AG04450 (cell line): ENCODE data around the gene SMO. TPM values are rescaled to one million over a fixed set of nuclear protein-coding genes. Genes with fewer than 3 reads are reported as not detected.
"Not testable (repeated sequence)": the region's sequence is repeated elsewhere in the genome, so short reads cannot be mapped to it uniquely, and the experiment has no call there.

Experiments
- CTCF ChIA-PET: fragments of 300-600, 350-600 bp; formaldehyde crosslinking; extraction: SDS; loops from one replicate; lab custom pipeline; 2022; ENCODE audit warnings: antibody characterized with exemption, inconsistent platforms; lab: Charles Lee
- POLR2A ChIA-PET: fragments of 350-600 bp; formaldehyde crosslinking; extraction: SDS; loops from one replicate; lab custom pipeline; 2021; ENCODE audit warnings: antibody characterized with exemption, inconsistent platforms; lab: Yijun Ruan, JAX
- DNase-seq: peaks from one replicate; pipeline ENCODE4 v3.0.0-alpha.2; 2011; ENCODE audit warnings: low read depth, low spot score
- H3K27ac ChIP-seq: one replicate; pipeline ENCODE4 v1.5.1; 2012; ENCODE audit warnings: low read depth, low read length, control low read depth
- H3K27me3 ChIP-seq: one replicate; pipeline ENCODE4 v1.6.0; 2012; ENCODE audit warnings: low read length; ENCODE audit not compliant: control insufficient read depth, insufficient read depth
- H3K4me3 ChIP-seq: 2 replicates; pipeline ENCODE4 v1.5.1; 2011; ENCODE audit warnings: mild to moderate bottlenecking, low read depth, low read length, control low read depth
- H3K9me3 ChIP-seq: 2 replicates; pipeline ENCODE4 v1.5.1; 2012; ENCODE audit warnings: low read length; ENCODE audit not compliant: control insufficient read depth, insufficient read depth
- polyA plus RNA-seq: library from polyadenylated mRNA; depleted of rRNA; stranded (reverse); fragments of >200 nt; gene quantifications from 2 replicates; pipeline ENCODE4 v1.2.3, GENCODE V29; 2011
- TF ChIP-seq, protein P1 (sequence below): IDR thresholded peaks from 2 replicates; pipeline ENCODE4 v1.5.1; 2011; ENCODE audit warnings: low read depth, low read length, control low read depth, inconsistent platforms

The SMO gene
- polyA plus RNA-seq, 1 experiment, result 20.8 TPM

- no peaks in the 10 kb centered on the region for H3K9me3 ChIP-seq
- no peak overlapping the region; the same call in 1 of the 2 replicates for H3K4me3 ChIP-seq
- CTCF ChIA-PET, result interaction anchor here (0.8 to 7.9 kb wide), 2 partner anchors 43 to 303 kb away, joined by 3 to 188 read pairs; no protein-coding TSS in a partner anchor
- H3K27ac ChIP-seq, result no peak overlapping the region
- POLR2A ChIA-PET, result interaction anchor here (1.3 kb wide), 1 partner anchor 20 kb away, joined by 3 read pairs; the partner anchor contains the start of gene SMO
- TF ChIP-seq, protein P1, sequence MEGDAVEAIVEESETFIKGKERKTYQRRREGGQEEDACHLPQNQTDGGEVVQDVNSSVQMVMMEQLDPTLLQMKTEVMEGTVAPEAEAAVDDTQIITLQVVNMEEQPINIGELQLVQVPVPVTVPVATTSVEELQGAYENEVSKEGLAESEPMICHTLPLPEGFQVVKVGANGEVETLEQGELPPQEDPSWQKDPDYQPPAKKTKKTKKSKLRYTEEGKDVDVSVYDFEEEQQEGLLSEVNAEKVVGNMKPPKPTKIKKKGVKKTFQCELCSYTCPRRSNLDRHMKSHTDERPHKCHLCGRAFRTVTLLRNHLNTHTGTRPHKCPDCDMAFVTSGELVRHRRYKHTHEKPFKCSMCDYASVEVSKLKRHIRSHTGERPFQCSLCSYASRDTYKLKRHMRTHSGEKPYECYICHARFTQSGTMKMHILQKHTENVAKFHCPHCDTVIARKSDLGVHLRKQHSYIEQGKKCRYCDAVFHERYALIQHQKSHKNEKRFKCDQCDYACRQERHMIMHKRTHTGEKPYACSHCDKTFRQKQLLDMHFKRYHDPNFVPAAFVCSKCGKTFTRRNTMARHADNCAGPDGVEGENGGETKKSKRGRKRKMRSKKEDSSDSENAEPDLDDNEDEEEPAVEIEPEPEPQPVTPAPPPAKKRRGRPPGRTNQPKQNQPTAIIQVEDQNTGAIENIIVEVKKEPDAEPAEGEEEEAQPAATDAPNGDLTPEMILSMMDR, result no peak
- peaks cover 3% of the 10 kb centered on the region for H3K27me3 ChIP-seq
- DNase-seq, result no peak
Observed at GRCh38 chr7:129168231-129169021, 20.0 kb upstream of the SMO start.

DNA sequence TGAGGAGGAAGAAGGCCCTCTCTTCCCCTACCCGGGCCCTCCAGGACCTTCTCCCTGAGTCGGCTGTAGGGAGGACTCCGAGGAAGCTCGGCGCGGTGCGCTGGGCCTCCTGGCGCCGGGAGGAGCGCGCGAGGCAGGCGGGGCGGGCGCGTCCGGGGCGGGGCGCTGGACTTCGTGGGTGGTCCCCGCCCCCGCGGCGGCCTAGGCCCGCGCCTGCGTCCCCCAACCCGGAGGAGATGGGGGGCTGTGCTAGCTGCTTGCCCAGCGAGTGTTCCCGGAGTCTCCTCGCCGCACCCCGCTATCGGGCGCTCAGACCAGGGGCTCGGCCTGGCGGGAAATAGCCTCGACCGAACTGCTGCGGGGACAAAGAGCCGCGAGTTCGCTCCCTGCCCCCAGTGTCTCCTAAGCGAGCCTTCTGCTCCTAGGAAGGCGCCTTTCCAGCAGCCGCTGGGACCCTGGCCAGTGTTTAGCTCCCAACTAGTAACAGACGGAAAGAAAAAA, 19.2 kb upstream of the SMO start:
- DNase-seq, result no peak
- Histone ChIP-seq H3K4me3 (peak overlapping the region; percentile 57), H3K9me3 (no peaks in the 10 kb centered on the region), H3K27ac (no peak overlapping the region), H3K27me3 (peaks cover 5% of the 10 kb centered on the region)
- TF ChIP-seq, protein P1, result no peak
- ChIA-PET CTCF (interaction anchor here (7.9 kb wide), 1 partner anchor 42 kb away, joined by 188 read pairs; no protein-coding TSS in a partner anchor), POLR2A (interaction anchor here (1.3 kb wide), 1 partner anchor 19 kb away, joined by 3 read pairs; the partner anchor contains the start of gene SMO)

GRCh38 chr7:129169686-129170440, 18.6 kb upstream of the SMO start:
- TF ChIP-seq, protein P1, result no peak
- DNase-seq, result no peak
- Histone ChIP-seq H3K27me3 (peaks cover 7% of the 10 kb centered on the region), H3K4me3 (peak overlapping the region; percentile 57), H3K9me3 (no peaks in the 10 kb centered on the region), H3K27ac (no peak overlapping the region)
- CTCF ChIA-PET, result interaction anchor here (7.9 kb wide), 1 partner anchor 41 kb away, joined by 188 read pairs; no protein-coding TSS in a partner anchor
- POLR2A ChIA-PET, result interaction anchor here (1.3 kb wide), 1 partner anchor 19 kb away, joined by 3 read pairs; the partner anchor contains the start of gene SMO

DNA sequence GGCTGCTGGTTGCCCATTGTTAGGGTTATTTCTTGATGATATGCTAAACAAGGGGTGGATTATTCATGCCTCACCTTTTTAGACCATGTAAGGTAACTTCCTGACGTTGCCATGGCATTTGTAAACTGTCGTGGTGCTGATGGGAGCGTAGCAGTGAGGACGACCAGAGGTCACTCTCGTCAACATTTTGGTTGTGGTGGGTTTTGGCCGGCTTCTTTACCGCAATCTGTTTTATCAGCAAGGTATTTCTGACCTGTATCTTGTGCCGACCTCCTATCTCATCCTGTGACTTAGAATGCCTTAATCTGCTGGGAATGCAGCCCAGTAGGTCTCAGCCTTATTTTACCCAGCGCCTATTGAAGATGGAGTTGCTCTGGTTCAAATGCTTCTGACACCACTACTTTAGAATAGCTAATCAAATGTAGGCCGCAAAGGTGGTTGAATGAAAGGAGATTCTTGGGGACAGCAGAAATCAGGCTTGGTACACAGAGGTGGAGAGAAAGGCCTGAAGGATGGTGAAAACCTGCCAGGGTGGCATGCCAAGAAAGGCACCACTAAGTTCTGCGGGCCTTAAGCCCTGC, 17.9 kb upstream of the SMO start:
- Histone ChIP-seq H3K27ac (no peak overlapping the region), H3K27me3 (peaks cover 10% of the 10 kb centered on the region), H3K9me3 (no peaks in the 10 kb centered on the region), H3K4me3 (no peak overlapping the region)
- DNase-seq, result no peak
- CTCF ChIA-PET, result no interaction called here
- POLR2A ChIA-PET, result no interaction called here
- TF ChIP-seq, protein P1, result no peak

DNA sequence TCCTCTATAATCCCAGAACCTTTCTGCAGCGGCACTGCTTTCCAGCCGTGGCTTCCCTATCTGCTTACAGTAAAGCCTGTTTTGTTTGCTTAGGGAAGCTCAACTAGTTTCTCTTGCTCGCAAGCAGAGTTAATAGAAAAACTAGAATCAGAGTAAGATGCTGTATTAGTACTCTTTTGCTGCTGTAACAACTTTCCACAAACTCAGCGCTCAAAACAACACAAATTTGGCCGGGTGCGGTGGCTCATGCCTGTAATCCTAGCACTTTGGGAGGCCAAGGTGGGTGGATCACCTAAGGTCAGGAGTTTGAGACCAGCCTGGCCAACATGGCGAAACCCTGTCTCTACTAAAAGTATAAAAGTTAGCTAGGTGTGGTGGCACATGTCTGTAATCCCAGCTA, 14.6 kb upstream of the SMO start:
- H3K4me3 ChIP-seq, H3K9me3 ChIP-seq, DNase-seq, POLR2A ChIA-PET, H3K27ac ChIP-seq: not testable (repeated sequence)
- CTCF ChIA-PET, result interaction anchor here (2.7 kb wide), 1 partner anchor 10 kb away, joined by 32 read pairs; no protein-coding TSS in a partner anchor
- peaks cover 13% of the 10 kb centered on the region for H3K27me3 ChIP-seq
